CD4-positive, alpha-beta memory T cell (primary cell): ENCODE measurements around the gene CCDC158. TPM values are rescaled to one million over a fixed set of nuclear protein-coding genes. Genes with fewer than 3 reads are reported as not detected.
"Not testable (repeated sequence)": the region's sequence is repeated elsewhere in the genome, so short reads cannot be mapped to it uniquely, and the experiment has no call there.

Experiments used
- CTCF ChIA-PET: fragments of 350-600 bp; sonication (Branson Sonifier 250); formaldehyde crosslinking; loops from one replicate; lab custom pipeline; 2021; ENCODE audit warnings: inconsistent platforms; ENCODE audit not compliant: partially characterized antibody; lab: Charles Lee
- POLR2A ChIA-PET: fragments of 350-600 bp; sonication (Branson Sonifier 250); formaldehyde crosslinking; loops from one replicate; lab custom pipeline; 2021; ENCODE audit not compliant: partially characterized antibody; lab: Charles Lee
- DNase-seq, 5 donors: peaks; one replicate each; pipeline versions ENCODE4 v3.0.0 to v3.0.0-alpha.2; 2020 to 2022; ENCODE audit warnings: mixed read lengths in 1 of 5
- H3K27ac ChIP-seq: one replicate; pipeline ENCODE4 v1.7.0; 2013; ENCODE audit warnings: low read depth, low read length
- H3K27me3 ChIP-seq: 2 replicates; pipeline ENCODE4 v1.7.0; 2013; ENCODE audit warnings: mild to moderate bottlenecking, low read length, moderate library complexity; ENCODE audit not compliant: insufficient read depth
- H3K36me3 ChIP-seq: 2 replicates; pipeline ENCODE4 v1.7.0; 2013; ENCODE audit warnings: mild to moderate bottlenecking, low read length, moderate library complexity; ENCODE audit not compliant: insufficient read depth
- H3K4me1 ChIP-seq: 2 replicates; pipeline ENCODE4 v1.7.0; 2013; ENCODE audit warnings: mild to moderate bottlenecking, low read length, moderate library complexity; ENCODE audit not compliant: insufficient read depth
- H3K4me3 ChIP-seq, 2 donors: one replicate each; pipeline ENCODE4 v1.7.0; 2013; ENCODE audit warnings: low read length in 2 of 2, mild to moderate bottlenecking in 1 of 2
- H3K9me3 ChIP-seq, 2 donors: one replicate each; pipeline ENCODE4 v1.7.0; 2013; ENCODE audit warnings: low read length in 2 of 2, control low read depth in 1 of 2; ENCODE audit not compliant: control insufficient read depth in 1 of 2
- H3K27ac Mint-ChIP-seq, 7 donors: one replicate each; pipeline ENCODE4 v1.8.0; 2020 to 2021; ENCODE audit warnings: mixed read lengths in 7 of 7, mild to moderate bottlenecking in 6 of 7, inconsistent platforms in 3 of 7, moderate library complexity in 3 of 7
- H3K27me3 Mint-ChIP-seq, 2 donors: one replicate each; pipeline ENCODE4 v1.8.0; 2020 to 2021; ENCODE audit warnings: mixed read lengths in 2 of 2
- H3K36me3 Mint-ChIP-seq, 2 donors: one replicate each; pipeline ENCODE4 v1.8.0; 2020 to 2021; ENCODE audit warnings: mixed read lengths in 2 of 2, inconsistent platforms in 1 of 2, mild to moderate bottlenecking in 1 of 2
- H3K4me1 Mint-ChIP-seq, 4 donors: one replicate each; pipeline ENCODE4 v1.8.0; 2020 to 2021; ENCODE audit warnings: mixed read lengths in 4 of 4, mild to moderate bottlenecking in 1 of 4
- H3K4me3 Mint-ChIP-seq, 8 donors: one replicate each; pipeline ENCODE4 v1.8.0; 2020 to 2021; ENCODE audit warnings: mixed read lengths in 8 of 8, mild to moderate bottlenecking in 7 of 8, moderate library complexity in 6 of 8, inconsistent platforms in 3 of 8
- H3K9me3 Mint-ChIP-seq, 8 donors: one replicate each; pipeline ENCODE4 v1.8.0; 2020 to 2021; ENCODE audit warnings: mixed read lengths in 8 of 8, mild to moderate bottlenecking in 5 of 8, inconsistent platforms in 3 of 8, moderate library complexity in 1 of 8
- intact Hi-C: fragments of 100-400 bp; cut with micrococcal nuclease; formaldehyde crosslinking; loops from one replicate; pipeline ENCODE4 v1.15.1; 2023
- polyA plus RNA-seq, 2 donors: library from polyadenylated mRNA; unstranded; fragments of 300-500 nt; fragmentation: Illumina TruSeq; gene quantifications; one replicate each; pipeline ENCODE4 v1.2.3, GENCODE V29; 2021
- total RNA-seq, 2 experiments: library from RNA; stranded (reverse); gene quantifications; one replicate each; pipeline ENCODE4 v1.2.3, GENCODE V29; 2021

CCDC158 gene
- total and polyA plus RNA-seq, 4 experiments from 2014 or later = not detected

DNA sequence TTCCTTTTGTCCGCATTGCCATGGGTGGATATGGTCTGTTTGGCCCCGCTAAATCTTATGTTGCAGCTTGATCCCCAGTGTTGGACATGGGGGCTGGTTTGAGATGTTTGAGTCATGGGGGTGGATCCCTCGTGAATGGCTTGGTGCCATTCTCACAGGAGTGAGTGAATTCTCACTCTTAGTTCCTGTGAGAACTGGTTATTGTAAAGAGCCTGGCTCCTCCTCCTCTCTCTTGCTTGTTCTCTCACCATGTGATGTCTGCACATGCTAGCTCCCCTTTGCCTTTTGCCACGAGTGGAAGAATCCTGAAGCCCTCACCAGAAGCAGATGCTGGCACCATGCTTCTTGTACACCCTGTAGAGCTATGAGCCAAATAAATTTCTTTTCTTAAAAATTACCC lies 137.0 kb downstream of the CCDC158 start:
- no peak overlapping the region for H3K27ac ChIP-seq
- no peaks in the 10 kb centered on the region for H3K9me3 ChIP-seq
- H3K4me3 Mint-ChIP-seq = no peak overlapping the region
- H3K4me1 Mint-ChIP-seq = peaks cover 0 to 4% (median under 1%) of the 10 kb centered on the region in 4 donors
- ChIA-PET CTCF (no interaction called here), POLR2A (no interaction called here)
- no peaks in the 10 kb centered on the region for H3K4me1 ChIP-seq
- no peak for DNase-seq
- no peak overlapping the region for H3K27ac Mint-ChIP-seq
- peaks cover 0 to 17% (median 1%) of the 10 kb centered on the region in 8 donors for H3K9me3 Mint-ChIP-seq
- no peaks in the 10 kb centered on the region for H3K36me3 Mint-ChIP-seq
- no peaks in the 10 kb centered on the region for H3K36me3 ChIP-seq
- H3K27me3 Mint-ChIP-seq = peaks cover 0 to 3% of the 10 kb centered on the region in 2 donors
- no peak overlapping the region for H3K4me3 ChIP-seq
- intact Hi-C loops = no loop called here
- no peaks in the 10 kb centered on the region for H3K27me3 ChIP-seq

DNA sequence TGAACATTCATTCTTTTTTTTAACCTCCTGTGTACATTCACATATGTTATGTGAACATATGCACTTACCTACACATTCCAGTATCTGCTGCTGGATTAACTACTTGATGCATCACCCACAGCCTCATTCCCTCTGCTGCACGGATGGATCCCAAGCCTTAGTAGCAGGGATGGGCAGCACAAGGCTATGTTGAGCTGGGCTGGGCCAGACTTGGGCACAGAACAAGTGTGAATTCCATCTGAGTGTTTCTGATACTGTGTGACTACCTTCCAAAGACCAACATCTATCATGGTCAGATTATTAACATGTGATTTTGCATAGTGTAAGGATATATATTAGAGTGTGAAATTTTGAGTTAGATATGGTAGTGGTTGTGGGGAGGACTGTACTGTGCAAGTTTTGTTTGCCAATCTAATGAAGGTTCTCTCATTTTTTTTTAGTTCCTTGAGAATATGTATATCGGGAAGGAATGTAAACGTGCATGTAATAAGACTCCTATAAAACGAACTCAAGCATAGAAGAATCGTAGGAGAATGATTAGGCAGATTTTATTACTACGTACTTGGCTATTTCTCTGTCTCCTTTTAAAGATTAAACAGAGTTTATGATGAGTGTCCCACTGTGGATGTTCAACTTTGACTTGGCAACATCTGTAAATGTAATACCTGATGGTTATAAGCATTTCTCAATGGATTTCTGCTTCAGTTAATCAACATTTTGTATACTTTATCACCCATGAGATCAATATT lies 137.8 kb downstream of the CCDC158 start:
- CTCF ChIA-PET = no interaction called here
- no peaks in the 10 kb centered on the region for H3K36me3 ChIP-seq
- Mint-ChIP-seq H3K27me3 (peaks cover 0 to 4% of the 10 kb centered on the region in 2 donors), H3K36me3 (no peaks in the 10 kb centered on the region), H3K27ac (no peak overlapping the region), H3K4me1 (peaks cover 0 to 4% (median under 1%) of the 10 kb centered on the region in 4 donors), H3K4me3 (no peak overlapping the region), H3K9me3 (peaks cover 0 to 17% (median 1%) of the 10 kb centered on the region in 8 donors)
- intact Hi-C loops = no loop called here
- no peak for DNase-seq
- POLR2A ChIA-PET = no interaction called here
- no peaks in the 10 kb centered on the region for H3K4me1 ChIP-seq
- H3K27ac ChIP-seq = no peak overlapping the region
- H3K4me3 ChIP-seq = no peak overlapping the region
- no peaks in the 10 kb centered on the region for H3K27me3 ChIP-seq
- H3K9me3 ChIP-seq = no peaks in the 10 kb centered on the region

DNA sequence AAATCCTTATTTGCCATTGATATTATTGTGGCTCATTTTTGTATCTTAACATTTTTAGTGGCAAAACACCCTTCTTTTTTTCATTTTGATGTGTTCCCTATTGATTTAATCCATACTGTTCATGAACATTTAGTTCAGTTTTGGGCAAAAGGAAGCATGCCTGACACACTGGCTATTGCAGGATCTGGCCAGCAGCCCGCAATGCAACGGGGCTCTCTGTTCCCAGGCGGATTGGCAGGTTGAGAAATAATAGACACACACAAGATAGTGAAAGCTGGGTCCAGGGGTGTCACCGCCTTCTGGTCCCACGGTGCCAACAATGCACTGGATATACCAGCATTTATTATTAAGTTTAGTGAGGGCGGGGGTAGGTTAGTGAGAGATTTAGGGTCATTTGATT lies 139.3 kb downstream of the CCDC158 start:
- H3K4me1 ChIP-seq, H3K9me3 ChIP-seq, H3K27me3 Mint-ChIP-seq, H3K27ac Mint-ChIP-seq, intact Hi-C loops, DNase-seq, H3K27me3 ChIP-seq, H3K4me1 Mint-ChIP-seq, H3K4me3 ChIP-seq, H3K27ac ChIP-seq, H3K36me3 Mint-ChIP-seq, POLR2A ChIA-PET, H3K36me3 ChIP-seq, H3K4me3 Mint-ChIP-seq, H3K9me3 Mint-ChIP-seq: not testable (repeated sequence)
- CTCF ChIA-PET = interaction anchor here (1.1 kb wide), 1 partner anchor 31 kb away, joined by 3 read pairs; no protein-coding TSS in a partner anchor

DNA sequence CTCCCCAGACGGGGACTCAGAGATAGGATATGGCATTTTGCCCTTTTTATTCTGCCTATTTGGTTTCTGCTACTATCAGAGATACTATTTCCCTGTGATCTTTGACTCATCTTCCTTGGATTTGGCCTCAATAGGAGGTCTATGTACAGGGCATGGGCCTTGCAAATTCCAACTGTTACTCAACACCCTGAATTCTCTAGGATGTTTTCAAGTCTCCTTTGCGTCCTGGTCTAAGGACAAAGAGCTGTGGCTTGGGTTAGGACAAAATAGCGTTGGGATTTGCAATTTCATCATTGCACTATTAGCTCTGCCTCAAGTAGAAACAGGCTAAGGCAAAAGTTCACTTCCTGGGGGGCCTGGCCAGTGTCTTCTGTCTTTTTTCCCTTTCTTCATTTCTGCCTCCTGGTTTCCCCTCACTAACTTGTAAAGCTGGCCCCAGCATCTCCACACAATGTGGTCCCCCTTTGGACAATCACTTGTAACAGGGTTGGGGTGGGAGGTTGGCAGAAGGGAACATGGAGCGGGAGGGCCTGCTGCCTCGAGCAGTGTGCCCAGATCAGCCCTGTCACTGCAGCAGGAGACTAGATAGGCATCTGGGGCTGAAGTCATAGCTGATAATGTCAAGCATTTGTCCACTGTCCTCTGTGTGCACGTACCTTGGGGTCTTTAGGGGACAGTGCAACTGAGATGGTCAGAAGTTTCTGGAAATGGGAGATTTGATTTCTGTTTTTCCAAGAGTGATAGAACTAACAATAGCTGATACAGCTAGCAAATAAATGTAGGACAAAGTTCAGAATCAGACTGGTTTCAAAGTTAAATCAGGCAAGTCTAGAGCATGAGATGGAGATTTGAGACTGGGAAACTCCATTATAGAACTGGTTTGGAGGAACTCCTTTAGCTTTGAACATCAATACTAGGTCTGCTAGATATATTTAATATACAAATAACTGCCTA lies 140.2 kb downstream of the CCDC158 start:
- no peaks in the 10 kb centered on the region for H3K36me3 Mint-ChIP-seq
- Histone ChIP-seq H3K27me3 (no peaks in the 10 kb centered on the region), H3K9me3 (no peaks in the 10 kb centered on the region), H3K36me3 (no peaks in the 10 kb centered on the region), H3K4me1 (no peaks in the 10 kb centered on the region), H3K4me3 (no peak overlapping the region), H3K27ac (no peak overlapping the region)
- intact Hi-C loops = no loop called here
- H3K4me3 Mint-ChIP-seq = no peak overlapping the region
- H3K27me3 Mint-ChIP-seq = peaks cover 3 to 5% of the 10 kb centered on the region in 2 donors
- ChIA-PET CTCF (interaction anchor here (1.0 to 1.4 kb wide), 3 partner anchors 11 to 97 kb away, joined by 3 to 4 read pairs (median 4); no protein-coding TSS in a partner anchor), POLR2A (no interaction called here)
- peaks cover 0 to under 1% (median 0%) of the 10 kb centered on the region in 8 donors for H3K9me3 Mint-ChIP-seq
- DNase-seq = no peak
- no peak overlapping the region for H3K27ac Mint-ChIP-seq
- peaks cover 0 to 4% (median under 1%) of the 10 kb centered on the region in 4 donors for H3K4me1 Mint-ChIP-seq

DNA sequence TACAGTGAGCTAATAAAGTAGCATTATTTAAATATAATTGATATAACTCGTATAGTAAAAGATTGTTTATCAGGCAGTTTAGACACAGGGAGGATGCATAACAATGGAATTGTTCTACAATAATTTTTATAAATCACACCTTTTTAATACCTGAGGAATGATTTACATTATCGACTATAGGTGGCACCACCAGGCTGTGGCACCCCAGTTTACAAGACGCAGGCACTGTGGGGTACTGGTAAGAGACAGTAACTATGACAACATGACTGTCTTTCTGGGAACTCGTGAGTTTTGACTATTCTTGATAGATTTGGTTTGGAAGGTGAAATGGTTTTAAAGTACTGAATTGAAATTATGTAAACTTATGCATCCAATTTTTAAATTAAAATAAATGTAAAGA lies 141.5 kb downstream of the CCDC158 start:
- Histone ChIP-seq H3K36me3 (no peaks in the 10 kb centered on the region), H3K27ac (no peak overlapping the region), H3K4me1 (no peaks in the 10 kb centered on the region), H3K4me3 (no peak overlapping the region), H3K27me3 (no peaks in the 10 kb centered on the region), H3K9me3 (no peaks in the 10 kb centered on the region)
- Mint-ChIP-seq H3K4me3 (no peak overlapping the region), H3K36me3 (no peaks in the 10 kb centered on the region), H3K4me1 (peaks cover 0 to 4% (median under 1%) of the 10 kb centered on the region in 4 donors), H3K27me3 (peaks cover 5 to 10% of the 10 kb centered on the region in 2 donors), H3K27ac (no peak overlapping the region), H3K9me3 (no peaks in the 10 kb centered on the region)
- DNase-seq = peak in 4 of 5 donors; percentile 26 to 49 (median 46)
- ChIA-PET CTCF (interaction anchor here (1.1 to 2.4 kb wide), 3 partner anchors 10 to 100 kb away, joined by 3 to 7 read pairs (median 4); no protein-coding TSS in a partner anchor), POLR2A (no interaction called here)
- intact Hi-C loops = loop anchor here (1.0 kb wide), 2 partner anchors 28 to 99 kb away; partner anchors contain the start of gene FAM47E

DNA sequence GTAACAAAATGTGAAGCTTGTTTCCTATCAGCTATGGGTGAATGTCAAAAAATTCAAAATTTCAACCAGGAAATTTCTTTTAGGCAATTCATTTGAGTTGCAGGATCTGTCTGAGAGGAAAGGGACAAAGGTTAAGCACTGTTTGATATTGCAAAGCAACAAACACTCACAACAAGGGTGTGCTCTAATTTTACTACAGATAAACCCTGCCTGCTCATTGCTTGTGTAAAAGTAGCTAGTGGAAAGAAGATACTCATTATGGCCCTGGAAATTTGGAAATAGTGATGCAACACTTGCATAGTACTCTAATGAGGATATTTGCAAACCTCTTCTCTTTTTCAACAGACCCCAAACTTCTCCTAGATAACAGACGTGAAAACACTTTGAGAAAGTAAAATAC lies 142.4 kb downstream of the CCDC158 start:
- no peak for DNase-seq
- Histone ChIP-seq H3K27ac (no peak overlapping the region), H3K27me3 (no peaks in the 10 kb centered on the region), H3K9me3 (no peaks in the 10 kb centered on the region), H3K4me3 (no peak overlapping the region), H3K36me3 (no peaks in the 10 kb centered on the region), H3K4me1 (no peaks in the 10 kb centered on the region)
- Mint-ChIP-seq H3K4me3 (no peak overlapping the region), H3K9me3 (no peaks in the 10 kb centered on the region), H3K27ac (no peak overlapping the region), H3K4me1 (peaks cover 0 to 4% (median under 1%) of the 10 kb centered on the region in 4 donors), H3K27me3 (peaks cover 5 to 10% of the 10 kb centered on the region in 2 donors), H3K36me3 (no peaks in the 10 kb centered on the region)
- ChIA-PET CTCF (interaction anchor here (1.1 to 2.4 kb wide), 3 partner anchors 54 to 99 kb away, joined by 3 to 7 read pairs (median 7); no protein-coding TSS in a partner anchor), POLR2A (no interaction called here)
- intact Hi-C loops = no loop called here

DNA sequence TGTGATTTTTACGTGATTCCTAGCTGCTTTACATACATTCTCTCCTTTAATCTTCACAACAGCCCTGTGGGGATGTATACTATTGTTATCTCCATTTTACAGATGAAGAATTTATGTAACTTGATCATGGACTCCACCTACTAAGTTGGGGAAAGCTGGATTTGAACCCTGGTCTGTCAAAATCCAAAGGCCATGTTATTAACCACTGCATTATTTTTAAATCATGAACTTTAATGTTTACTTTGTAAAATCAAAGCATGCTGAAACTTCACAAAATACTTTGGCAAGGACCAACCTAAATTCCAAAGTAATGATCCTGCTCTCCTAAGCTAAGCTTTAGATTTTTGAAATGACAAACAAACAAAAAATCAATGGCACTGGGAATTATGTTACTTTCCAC lies 143.3 kb downstream of the CCDC158 start:
- H3K4me1 ChIP-seq = no peaks in the 10 kb centered on the region
- Mint-ChIP-seq H3K4me1 (peaks cover 0 to 4% (median under 1%) of the 10 kb centered on the region in 4 donors), H3K4me3 (no peak overlapping the region), H3K27ac (no peak overlapping the region), H3K27me3 (peaks cover 5 to 12% of the 10 kb centered on the region in 2 donors), H3K36me3 (no peaks in the 10 kb centered on the region), H3K9me3 (no peaks in the 10 kb centered on the region)
- CTCF ChIA-PET = interaction anchor here (1.7 to 2.4 kb wide), 2 partner anchors 98 to 100 kb away, joined by 7 read pairs; no protein-coding TSS in a partner anchor
- intact Hi-C loops = no loop called here
- H3K4me3 ChIP-seq = no peak overlapping the region
- no peaks in the 10 kb centered on the region for H3K9me3 ChIP-seq
- POLR2A ChIA-PET = no interaction called here
- no peaks in the 10 kb centered on the region for H3K27me3 ChIP-seq
- H3K36me3 ChIP-seq = no peaks in the 10 kb centered on the region
- no peak overlapping the region for H3K27ac ChIP-seq
- DNase-seq = no peak
